Measurements from ENCODE around the gene WDR26.

DNA sequence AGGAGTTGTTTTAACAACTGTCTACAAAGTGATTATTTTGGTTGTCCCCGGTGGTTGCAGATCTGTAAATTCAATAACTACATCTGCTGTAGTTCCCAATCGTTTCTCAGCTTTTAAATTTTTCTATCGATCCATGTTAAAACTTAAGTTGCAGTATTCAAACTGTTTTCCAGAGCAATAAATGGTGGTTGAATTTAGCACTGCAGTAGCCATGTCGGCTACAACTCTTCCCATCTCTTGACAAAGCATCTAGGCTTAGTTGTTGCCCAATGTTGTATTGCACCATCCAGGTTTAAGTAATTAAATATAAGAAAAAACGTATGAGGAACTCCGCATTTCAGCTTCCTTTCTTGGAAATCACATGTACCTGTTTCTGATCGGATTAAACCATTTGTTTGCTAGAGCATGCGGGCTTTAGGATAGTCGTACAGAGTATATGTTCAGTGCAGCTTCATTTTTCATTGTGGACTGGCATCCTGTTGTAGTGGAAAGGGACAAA lies 76.9 kb downstream of the WDR26 start:
- TF ChIP-seq, protein P1, sequence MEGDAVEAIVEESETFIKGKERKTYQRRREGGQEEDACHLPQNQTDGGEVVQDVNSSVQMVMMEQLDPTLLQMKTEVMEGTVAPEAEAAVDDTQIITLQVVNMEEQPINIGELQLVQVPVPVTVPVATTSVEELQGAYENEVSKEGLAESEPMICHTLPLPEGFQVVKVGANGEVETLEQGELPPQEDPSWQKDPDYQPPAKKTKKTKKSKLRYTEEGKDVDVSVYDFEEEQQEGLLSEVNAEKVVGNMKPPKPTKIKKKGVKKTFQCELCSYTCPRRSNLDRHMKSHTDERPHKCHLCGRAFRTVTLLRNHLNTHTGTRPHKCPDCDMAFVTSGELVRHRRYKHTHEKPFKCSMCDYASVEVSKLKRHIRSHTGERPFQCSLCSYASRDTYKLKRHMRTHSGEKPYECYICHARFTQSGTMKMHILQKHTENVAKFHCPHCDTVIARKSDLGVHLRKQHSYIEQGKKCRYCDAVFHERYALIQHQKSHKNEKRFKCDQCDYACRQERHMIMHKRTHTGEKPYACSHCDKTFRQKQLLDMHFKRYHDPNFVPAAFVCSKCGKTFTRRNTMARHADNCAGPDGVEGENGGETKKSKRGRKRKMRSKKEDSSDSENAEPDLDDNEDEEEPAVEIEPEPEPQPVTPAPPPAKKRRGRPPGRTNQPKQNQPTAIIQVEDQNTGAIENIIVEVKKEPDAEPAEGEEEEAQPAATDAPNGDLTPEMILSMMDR (IDR thresholded peaks at IDR 0.05), result no peak
- no peak for TF ChIP-seq POLR2A (IDR thresholded peaks at IDR 0.05)

Measured in lower leg skin (tissue), 3 donors.